PC-9 (cell line): ENCODE data around the gene CCL22.

Experiments
- CTCF ChIP-seq: fragments of 200-600 bp; sonication (generic); conservative IDR thresholded peaks from 2 replicates; pipeline ENCODE4 v1.6.1; 2017; ENCODE audit warnings: mixed run types, antibody characterized with exemption, mild to moderate bottlenecking, moderate library complexity
- EZH2 ChIP-seq: fragments of 200-600 bp; sonication (generic); IDR thresholded peaks from 2 replicates; pipeline ENCODE4 v1.8.0; 2017; ENCODE audit warnings: antibody characterized with exemption, low read depth

- TF ChIP-seq CTCF, result no peak
- no peak for TF ChIP-seq EZH2
Measured at GRCh38 chr16:57382535-57383275, 24.1 kb downstream of the CCL22 start.
